ENCODE results near the gene C1QTNF6.
"Not testable (repeated sequence)": the region's sequence is repeated elsewhere in the genome, so short reads cannot be mapped to it uniquely, and the experiment has no call there.

C1QTNF6 gene

DNA sequence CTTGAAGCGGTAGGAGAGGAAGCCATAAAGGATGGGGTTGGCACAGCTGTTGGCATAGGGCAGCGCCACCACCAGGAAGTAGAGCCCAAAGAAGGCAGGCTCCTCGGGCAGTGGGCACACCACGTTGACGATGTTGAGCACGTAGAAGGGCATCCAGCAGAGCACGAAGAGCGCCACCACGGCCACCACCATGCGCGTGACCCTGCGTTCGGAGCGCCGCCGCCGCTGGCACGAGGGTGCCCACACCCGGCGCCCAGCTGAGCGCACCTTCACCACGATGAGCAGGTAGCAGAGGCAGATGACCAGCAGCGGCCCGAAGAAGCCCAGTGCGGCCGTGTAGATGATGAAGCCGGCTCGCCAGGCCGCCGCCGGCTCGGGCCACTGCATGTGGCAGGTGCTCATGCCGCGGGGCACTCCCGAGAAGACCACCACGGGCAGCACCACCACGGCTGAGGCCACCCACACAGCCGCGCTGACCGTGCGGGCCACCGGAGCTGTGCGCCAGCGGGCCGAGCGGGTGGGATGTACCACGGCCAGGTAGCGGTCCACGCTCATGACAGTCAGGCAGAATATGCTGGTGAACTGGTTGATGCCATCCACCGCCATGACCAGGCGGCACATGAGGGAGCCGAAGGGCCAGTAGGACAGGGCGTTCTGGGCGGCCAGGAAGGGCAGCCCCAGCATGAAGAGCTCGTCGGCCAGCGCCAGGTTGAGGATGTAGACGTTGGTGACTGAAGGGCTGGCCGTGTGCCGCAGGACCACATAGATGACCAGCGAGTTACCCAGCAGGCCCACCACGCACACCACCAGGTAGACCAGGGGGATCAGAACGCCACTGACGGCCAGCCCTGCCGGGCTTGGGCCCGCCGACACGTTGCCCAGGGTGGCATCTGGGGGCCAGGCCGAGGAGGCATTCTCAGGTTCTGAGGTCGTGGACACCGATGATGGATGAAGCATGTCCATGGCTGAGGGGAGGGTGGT is 19.1 kb upstream of the C1QTNF6 start:
- no peak for DNase-seq

DNA sequence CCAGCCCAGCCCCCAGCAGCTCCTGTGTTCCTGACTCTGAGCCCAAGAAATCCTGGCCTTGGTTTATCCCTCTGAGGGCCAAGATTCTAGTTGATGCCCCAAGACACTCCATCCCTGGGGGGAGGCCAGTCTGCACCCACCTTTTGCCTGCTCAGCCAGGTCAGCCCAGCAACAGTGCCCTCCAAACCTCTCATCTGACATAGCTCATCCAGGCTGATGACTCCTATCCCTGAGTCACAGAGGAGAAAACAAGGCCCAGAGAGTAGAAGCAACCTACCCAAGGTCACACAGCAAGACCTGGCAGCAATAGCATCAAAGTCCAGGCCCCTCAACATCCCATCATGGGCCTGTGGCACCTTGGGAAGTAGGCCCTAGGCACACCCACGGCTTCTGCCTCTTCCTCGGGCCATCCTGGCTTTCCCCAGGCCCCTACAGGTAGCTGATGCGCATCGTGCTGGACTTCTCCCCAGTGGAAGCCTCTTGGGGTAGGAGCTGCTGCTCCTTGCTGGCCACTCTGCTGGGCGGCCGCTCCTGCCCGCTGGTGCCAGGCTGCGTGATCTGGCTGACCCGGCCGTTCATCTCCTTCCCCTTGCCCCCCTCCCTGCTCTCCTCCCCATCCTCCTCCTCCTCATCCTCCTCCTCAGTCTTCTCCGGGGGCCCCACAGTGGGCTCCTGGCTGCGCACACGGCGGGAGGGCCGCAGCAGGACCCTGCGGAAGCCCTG is 18.2 kb upstream of the C1QTNF6 start:
- no peak for DNase-seq

DNA sequence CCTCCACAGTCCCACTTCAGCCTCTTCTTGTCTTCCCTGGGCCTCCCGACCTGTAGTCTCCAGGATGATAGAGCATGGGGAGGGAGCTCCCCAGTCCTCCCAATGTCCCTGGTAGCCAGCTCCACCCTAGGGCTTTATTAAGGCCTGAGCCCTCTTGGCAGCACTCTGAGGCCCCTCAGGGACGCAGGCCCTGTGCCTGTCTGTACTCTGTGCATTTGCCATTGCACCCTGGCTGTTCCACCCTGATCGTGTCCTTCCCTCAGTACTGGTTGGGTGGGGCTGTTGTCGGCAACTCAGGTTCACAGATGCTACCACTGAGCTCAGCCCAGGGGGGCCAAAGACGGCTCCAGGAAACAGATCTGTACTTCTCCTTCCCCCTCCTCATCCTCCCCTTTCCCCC is 17.0 kb upstream of the C1QTNF6 start:
- no peak for DNase-seq

DNA sequence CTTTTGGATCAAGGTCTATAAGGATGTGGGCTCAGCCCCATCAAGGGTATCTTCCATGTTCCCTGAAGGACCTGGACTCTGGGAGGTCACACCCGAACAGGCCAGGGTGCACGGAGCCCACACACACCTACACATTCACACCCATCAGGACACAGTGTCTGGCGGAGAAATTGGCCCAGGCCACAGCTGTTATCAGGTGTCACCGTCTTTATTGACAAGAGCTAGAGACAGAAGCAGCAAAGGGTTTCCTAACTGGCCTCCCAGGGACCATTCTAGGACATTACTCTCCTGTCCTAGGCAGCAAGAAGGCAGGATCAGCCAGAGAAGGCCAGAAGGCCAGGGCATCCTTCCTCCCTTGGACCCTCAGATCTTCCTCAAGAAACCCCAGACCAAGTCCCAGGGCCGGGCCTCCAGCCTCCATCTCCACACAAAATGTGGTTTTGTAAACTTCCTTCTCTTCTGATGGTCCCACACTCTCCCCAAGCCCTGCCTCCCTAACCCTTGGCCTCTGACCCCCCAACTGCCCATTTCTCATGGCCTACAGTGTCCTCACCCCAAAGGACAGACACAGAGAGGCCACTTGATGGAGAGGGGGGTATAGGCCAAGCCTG is 16.1 kb upstream of the C1QTNF6 start:
- DNase-seq, result no peak

DNA sequence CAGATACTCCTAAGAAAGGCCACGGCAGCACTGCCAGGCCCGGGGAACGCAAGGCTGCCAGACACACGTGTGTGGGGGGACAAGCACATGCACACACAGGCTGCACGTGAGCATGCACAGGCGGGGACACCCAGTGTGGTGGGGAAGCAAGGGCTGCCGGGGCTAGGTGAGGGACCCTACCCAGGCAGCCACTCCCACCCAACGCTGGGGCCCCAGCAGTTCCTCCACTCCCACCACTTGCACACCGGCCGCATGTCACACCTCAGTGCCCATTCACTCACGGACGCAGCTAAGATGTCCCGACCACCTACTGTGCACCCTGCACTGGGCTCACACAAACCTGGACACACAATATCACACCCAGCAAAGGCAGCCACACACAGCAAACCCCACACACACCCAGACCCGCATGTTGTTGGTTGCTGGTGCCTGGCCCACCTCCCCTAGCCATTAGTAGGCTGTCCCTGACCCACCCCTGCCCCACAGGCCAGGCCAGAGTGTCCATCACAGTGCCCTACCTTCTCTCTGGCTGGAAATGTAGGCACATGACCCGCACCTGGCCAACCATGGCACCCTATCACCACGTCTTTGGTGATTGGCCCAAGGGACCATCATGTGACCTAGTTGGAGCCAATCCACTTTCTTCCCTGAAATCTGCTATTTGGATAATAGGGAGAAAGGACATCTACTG is 15.5 kb upstream of the C1QTNF6 start:
- no peak for DNase-seq

DNA sequence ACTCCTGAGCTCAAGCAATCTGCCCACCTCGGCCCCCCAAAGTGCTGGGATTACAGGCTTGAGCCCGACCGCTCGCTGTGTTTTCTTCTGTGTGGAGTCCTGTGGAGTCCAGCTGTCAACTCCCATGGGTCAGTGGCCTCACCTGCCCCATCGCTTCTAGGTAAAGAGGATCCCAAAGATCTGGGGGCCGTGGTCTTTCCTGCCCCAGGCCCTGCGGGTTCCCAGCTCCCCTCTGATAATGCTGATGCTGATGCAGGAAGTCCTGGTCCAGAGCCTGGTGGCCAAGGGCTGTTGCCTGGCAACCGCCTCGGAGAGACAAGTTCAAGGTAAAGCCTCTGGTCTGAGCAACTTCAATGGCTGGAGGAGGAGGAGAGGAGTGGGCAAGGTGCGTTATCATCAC is 14.7 kb upstream of the C1QTNF6 start:
- DNase-seq, result no peak

DNA sequence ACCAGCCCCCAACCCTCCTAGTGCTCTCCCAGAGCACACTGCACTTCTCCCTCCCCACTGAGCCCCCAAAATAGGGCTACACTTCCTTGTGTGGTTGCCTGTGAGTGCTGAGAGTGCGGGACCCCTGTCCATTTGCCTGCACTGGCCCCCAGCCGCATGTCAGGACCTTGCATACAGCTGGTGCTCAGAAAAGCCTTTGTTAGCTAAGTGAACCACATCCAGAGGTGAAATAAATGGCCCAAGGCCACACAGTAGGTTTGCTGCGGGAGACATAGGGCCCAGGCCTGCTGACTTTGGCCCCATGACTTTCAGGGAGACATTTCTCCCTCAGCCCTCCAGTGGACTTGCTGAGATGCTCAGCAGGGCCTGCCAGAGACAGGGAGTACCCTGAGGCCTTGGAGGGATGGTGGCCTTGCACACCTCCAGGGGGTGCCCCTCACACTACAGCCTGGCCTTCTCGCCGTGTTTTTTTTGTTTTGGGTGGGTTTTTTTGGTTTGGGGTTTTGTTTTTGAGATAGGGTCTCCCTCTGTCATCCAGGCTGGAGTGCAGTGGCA is 14.0 kb upstream of the C1QTNF6 start:
- DNase-seq, result no peak

DNA sequence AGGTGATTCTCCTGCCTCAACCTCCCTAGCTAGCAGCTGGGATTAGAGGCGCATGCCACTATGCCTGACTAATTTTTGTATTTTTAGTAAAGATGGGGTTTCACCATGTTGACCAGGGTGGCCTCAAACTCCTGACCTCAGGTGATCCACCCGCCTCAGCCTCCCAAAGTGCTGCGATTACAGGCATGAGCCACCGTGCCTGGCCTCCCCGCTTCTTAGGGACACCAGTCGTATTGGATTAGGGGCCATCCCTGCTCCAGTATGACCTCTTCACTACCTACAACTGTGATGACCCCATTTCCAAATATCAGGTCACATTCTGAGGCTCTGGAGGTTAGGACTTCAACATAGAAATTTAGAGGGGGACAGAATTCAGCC is 13.4 kb upstream of the C1QTNF6 start:
- DNase-seq, result not testable (repeated sequence)

DNA sequence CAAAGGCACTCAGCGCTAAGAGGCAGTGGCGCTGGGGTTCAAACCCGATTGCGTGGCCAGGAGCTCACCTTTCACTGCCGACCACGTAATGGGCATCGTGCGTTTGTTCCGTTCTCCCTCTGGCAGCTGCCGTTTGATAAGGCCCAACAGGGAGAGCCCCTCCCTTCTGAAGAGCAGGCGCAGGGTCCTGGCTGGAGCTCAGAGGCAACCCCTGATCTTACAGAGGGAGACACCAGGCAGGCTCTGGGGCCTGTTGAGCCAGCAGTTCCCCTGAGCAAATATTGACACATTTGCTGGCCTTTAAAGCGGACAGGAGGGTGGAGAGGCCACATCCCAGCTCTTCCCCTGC is 11.7 kb upstream of the C1QTNF6 start:
- DNase-seq, result no peak

DNA sequence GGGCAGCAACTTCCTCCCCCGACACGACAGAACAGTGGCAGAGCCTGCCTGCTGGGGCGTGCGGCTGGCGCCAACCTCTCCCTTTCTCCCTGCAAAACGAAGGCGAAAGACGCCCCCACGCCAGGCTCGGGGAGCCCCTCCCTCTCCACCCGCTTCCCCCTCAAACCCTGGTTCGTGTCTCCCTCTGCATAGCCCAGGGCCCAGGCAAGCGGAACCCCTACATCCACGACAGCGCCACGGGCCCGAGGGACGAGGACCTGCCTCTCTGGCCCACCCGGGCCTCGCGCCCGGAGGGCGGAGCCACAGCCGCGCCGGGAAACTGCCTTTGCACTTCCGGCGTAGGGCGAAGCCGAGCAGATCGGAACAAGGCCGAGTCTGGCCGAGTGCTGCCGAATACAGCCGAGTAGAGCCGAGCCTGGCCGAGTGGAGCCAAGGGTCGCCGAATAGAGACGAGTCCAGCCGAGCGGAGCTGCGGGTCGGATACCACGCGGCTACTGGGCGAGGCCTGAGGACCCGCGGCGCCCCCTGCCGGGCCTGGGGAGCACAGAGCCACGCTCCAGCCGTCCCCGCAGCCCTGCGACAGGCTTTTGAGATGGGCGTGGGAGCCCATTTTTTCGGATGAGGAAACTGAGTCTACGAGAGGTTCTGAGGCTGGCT is 11.2 kb upstream of the C1QTNF6 start:
- DNase-seq, result peak; percentile 98

DNA sequence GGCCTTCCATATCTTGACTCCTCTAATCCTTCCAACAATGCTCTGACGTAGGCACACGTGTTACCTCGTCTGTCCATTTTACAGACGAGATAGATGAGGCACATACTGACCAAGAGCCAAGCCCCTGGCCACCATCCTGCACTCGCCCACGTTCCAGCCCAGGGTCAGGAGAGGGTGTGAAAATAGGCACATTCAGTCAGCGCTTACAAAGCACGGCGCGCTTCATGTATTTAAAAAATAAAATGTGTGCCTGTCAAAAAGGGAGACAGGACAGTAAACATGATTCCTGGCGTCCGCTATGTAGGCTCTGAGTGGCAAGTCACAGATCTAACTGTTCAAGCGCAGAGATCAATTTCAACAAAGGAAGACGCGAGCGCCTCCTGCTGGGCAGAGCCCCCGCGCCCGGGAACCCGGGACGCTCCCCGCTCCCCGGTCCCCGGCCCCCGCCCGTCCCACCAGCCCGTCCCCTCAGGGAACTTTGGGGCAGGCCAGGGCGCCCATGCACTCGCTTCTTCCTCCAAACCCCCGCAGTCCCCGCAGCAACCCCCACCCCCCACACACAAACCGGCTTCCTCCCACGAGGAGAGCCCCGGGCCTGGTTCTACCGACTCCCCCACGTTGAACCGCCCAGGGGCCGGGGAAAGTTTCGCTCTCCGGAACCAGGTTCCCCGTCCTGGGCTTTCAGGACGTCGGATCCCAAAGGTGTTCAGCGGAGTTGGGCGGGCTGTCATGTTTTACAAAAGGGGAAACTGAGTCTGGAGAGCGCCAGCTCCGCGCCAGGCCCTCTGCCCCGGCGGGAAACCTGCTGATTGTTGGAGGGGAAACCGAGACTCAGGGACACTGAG is 10.4 kb upstream of the C1QTNF6 start:
- peak; percentile 67 for DNase-seq

DNA sequence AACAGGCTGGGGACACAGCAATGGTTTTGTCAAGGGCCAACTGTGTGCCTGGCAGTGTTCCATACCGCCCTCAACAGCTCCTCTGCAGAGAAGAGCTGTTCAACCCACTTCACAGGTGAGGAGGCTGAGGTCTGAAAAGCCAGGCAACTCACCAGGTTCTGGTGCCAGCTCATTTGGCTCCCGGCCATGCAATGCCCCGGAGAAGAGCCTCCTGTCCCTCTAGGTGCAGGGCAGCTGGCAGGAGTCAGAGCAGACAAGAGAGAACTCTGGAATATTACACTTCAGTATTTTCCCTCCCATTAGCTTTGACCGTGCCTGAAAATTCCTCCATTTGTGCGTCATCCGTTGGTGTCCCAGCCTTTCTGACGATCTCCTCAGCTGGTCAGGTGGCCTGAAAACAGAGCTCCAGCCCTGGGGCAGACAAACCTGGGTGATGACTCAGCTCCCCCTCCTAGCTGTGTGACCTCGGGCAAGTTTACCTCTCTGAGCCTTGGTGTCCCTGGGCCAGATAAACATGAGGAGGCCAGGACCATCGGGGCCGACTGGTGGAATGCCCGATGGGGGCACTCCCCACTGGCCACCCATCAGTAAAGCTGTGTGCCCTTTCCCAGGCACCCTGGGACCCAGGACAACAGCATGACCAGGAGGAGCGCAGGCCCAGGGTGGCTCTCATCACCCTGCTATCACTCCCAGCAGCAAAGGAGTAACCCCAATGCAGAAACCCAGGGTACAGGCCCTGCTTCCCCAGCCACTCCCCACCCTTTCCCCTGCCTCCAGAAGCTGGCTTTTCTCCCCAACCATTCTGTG is 9.6 kb upstream of the C1QTNF6 start:
- no peak for DNase-seq

DNA sequence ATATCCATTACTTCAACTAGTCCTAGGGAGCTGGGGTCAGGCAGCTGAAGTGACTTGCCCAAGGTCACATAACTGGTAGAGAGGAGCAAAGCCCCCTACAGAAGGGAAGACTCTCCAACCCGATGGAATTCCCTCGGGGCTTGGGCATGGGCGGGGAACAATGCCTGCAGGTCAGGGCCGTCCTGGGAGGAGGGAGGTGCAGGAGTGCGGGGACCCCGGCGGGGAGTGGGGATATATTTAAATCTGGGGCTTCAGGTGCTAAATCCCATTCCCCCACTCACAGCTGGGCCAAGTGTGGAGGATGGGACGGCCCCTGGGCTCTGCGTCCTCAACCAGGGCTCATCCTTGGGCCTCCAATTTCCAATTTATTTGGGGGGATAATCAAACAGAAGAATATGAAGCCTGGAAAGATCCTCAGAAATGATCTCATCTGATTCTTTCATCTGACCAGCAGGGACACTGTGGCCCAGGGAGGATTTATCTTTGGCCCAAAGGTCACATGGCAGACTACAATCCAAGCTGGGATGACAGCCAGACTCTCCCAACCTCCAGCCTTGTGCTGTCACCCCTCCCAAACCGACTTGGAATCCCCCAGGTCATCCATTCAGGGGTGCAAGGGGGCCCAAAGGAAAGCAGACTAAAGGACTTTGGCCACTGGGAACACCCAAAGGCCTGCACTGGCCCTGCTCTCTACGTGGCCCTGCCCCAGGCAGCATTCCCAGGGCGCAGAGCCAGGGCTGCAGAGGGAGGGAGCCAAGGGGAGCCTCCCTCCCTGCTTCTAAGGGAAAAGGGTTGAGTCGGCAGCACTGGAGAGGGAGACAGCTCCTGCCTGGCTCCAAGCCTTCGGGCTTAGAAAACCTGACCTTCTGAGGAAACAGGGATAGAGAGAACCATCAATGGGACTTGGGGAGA is 8.7 kb upstream of the C1QTNF6 start:
- no peak for DNase-seq

DNA sequence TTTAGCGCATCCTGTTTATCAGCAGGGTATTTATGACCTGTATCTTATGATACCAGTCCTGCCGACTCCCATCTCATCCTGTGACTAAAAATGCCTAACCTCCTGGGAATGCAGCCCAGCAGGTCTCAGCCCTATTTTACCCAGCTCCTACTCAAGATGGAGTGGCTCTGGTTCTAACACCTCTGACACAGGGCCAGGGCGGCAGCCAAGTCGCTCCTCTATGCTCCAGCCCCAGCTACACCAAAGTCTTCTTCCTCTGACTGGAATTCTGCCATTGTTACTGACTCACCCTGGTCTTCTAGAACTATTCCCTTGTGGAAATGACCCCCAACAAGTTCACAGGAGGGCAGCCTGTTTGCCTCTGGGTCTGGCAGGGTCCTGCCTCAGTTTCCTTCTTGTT is 7.9 kb upstream of the C1QTNF6 start:
- DNase-seq, result no peak

DNA sequence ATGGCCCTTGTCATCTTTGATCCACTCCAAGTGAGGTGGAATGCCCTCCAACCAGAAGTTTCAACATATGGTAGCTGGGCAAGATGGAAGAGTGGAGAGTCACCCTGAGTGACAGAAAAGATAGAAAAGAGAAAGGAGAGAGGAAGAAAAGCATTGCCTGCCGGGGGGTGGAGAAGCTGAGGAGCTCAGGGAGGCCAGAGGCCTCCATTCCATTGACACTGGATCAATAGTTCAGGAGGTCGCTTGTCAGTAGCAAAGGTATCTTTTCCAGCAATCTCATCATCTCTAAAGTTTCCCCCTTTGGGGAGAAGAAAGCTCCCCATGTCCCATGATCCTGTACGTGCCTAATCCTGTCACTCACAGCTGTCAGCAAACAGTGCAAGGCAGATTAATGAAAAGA is 6.7 kb upstream of the C1QTNF6 start:
- DNase-seq, result no peak

DNA sequence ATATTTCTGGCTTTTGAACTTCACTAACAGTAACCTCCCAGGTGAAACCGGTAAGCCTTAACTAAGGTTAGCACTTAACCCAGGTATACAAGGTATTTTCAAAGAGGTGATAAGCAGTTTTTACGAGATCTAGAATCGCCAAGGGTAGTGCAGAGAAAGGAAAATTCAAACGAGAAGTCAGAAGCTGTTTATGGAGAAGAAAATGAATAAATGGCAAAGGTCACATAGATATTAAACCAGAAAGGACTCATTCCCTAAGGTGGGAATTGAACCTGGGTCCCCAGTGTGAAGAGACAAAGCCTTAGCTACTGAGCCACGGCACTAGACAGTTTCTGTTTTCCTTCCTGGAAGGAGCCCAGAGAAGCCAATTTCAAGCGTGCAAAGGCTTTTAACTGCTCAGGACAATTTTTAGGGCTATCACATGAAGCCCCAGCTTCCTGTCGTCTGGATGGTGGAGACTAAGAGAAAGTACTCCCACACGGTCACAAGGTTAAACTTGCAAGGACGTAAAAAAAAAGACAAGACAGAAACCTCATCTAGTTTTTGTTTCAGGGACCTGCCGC is 5.7 kb upstream of the C1QTNF6 start:
- DNase-seq, result peak; percentile 39

DNA sequence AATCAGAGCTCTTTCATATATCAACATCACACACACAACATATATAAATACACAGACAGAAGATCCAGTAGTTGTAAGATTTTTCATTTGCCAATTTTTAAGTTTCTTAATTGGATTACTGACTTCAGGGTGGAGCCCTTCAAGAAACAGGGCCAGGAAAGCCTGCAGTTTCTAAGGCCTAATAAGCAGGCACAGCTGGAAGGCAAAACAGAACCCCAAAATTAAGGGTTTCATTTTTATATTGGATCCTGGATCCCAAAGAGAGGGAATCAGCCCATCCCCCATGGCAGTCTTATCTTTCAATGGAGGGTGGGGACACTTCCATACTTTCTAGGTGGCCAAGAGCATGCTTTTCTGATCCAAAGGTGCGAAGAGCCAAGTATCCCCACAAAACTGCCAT is 4.7 kb upstream of the C1QTNF6 start:
- DNase-seq, result no peak

DNA sequence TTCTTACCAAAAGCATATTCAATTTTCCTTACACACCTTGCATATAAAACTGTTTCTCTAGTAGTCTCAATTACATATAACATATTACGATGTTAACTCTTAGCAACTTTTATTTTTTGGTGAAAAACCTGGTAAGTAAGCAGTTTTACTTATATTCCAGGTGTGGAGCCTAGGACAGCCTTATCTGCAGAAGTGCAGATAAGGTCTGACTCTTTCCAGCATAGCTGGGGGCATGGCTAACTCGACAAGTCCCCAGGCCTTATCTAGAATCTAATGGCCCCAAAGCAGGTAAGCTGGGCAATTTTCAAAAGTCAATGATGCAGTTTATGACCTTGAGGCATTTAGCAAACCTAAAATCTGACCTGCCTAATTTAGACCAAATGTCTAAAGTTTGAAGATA is 4.2 kb upstream of the C1QTNF6 start:
- DNase-seq, result no peak

DNA sequence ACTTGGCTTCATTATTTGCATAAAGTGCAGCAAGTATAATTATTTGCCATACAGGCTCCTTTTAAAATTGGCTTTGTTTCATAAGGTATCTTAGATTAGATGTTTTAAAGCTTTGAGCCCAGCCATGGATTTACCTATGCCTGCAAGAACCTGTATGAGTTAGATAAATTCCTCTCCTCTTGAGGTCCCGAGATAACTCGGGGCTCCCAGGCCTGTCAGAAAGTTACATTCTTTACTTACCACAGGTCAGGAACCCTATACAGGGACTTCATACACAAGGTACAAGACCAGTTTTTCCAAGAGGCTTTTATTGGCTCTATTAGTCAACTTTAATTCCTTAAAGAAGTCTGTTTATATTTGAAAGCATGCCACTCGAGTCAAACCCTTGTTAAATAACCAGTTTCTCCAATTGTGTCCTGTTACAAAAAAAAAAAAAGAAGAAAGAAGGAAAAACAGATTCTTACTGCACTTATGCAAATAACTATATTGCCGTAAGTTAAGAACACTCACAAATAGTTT is 2.3 kb upstream of the C1QTNF6 start:
- no peak for DNase-seq

Data from GDM1 (cell line).